ENCODE measurements around the gene IFITM2.

The IFITM2 gene

GRCh38 chr11:270451-271318 is 36.9 kb upstream of the IFITM2 start:
- no peak for TF ChIP-seq CTCF (conservative IDR thresholded peaks at IDR 0.05)
- no peak overlapping the region for H3K27ac ChIP-seq

- TF ChIP-seq CTCF (conservative IDR thresholded peaks at IDR 0.05), result no peak
- H3K27ac ChIP-seq, result no peak overlapping the region
Observed at GRCh38 chr11:271319-271715, 36.3 kb upstream of the IFITM2 start.

GRCh38 chr11:272195-272930 is 35.3 kb upstream of the IFITM2 start:
- no peak overlapping the region for H3K27ac ChIP-seq
- no peak for TF ChIP-seq CTCF (conservative IDR thresholded peaks at IDR 0.05)

- TF ChIP-seq CTCF (conservative IDR thresholded peaks at IDR 0.05), result no peak
- H3K27ac ChIP-seq, result no peak overlapping the region
Observed at GRCh38 chr11:272931-273198, 34.8 kb upstream of the IFITM2 start.

DNA sequence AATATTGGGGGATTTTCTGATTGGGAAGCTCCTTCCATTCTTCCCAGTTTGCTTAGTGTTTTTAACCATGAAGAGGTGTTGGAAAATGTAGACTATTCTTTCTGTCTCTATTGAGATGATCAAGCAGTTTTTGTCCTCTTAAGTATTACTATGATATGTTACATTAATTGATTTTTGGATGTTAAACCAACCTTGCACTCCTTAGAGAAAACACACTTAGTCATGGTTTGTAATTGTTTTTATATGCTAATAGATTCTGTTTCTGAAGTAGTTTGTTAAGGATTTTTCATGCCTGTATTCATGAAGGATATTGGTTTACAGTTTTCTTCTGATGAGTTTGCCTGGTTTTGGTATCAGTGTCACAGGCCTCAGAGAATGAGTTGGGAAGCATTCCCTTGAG is 31.4 kb upstream of the IFITM2 start:
- no peak overlapping the region for H3K27ac ChIP-seq
- TF ChIP-seq CTCF (conservative IDR thresholded peaks at IDR 0.05), result no peak

GRCh38 chr11:278001-278951 is 29.3 kb upstream of the IFITM2 start, which contains the start of gene NLRP6:
Gene NLRP6 (plus strand): TSS chr11:278407. CDS start chr11:278570, 163 bp downstream.
- no peak within 1 kb of the TSS for H3K27ac ChIP-seq

More at GRCh38 chr11:278001-278951, 29.3 kb upstream of the IFITM2 start, which contains the start of gene NLRP6:
- TF ChIP-seq CTCF (conservative IDR thresholded peaks at IDR 0.05), result no peak

Measured in VCaP (cell line).